OCI-LY1 (cell line): ENCODE data around the gene CLIC4.

ENCODE experiments used
- CTCF ChIP-seq: fragments of 200-600 bp; sonication (generic), shearing (Covaris generic); IDR thresholded peaks from 2 replicates; pipeline ENCODE4 v1.5.1; 2017; ENCODE audit warnings: mild to moderate bottlenecking, antibody characterized with exemption, low read length, moderate library complexity, mixed read lengths
- EZH2 ChIP-seq: fragments of 200-600 bp; sonication (generic), shearing (Covaris generic); IDR thresholded peaks from 2 replicates; pipeline ENCODE4 v1.8.0; 2017; ENCODE audit warnings: borderline replicate concordance, mixed run types, mild to moderate bottlenecking, antibody characterized with exemption, low read length, moderate library complexity, mixed read lengths

- TF ChIP-seq CTCF: no peak
- TF ChIP-seq EZH2: no peak
Measured at GRCh38 chr1:24735156-24735508, 10.1 kb upstream of the CLIC4 start.
